ENCODE measurements around the gene TDRD7. TPM values are rescaled to one million over a fixed set of nuclear protein-coding genes. Genes with fewer than 3 reads are reported as not detected.
"Not testable (repeated sequence)": the region's sequence is repeated elsewhere in the genome, so short reads cannot be mapped to it uniquely, and the experiment has no call there.

The TDRD7 gene
- total RNA-seq, 4 donors from 2014 or later: 10.1 to 21.4 (median 18.6) TPM

DNA sequence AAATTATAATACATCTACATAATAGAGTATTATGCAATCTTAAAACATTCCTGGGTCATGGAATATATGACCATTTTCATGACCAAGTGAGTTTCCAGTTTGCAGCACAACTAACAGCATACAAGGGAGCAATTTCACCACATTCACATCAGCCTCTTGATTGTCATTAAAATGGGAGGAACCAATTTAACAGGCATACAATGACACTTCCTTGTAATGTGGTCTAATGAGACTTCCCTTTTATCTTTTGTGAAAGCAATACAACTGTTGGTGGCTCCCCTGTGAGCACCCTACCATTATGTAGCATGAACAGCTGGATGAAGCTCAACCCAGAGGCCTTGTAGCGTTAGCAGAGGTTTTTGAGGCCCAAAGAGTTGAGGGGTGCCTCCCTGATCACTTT lies 76.0 kb downstream of the TDRD7 start:
- Histone ChIP-seq H3K4me3 (no peak overlapping the region), H3K4me1 (peaks cover 0 to 24% (median 8%) of the 10 kb centered on the region in 3 donors), H3K27me3 (no peaks in the 10 kb centered on the region), H3K36me3 (peaks cover 0 to 36% of the 10 kb centered on the region in 2 donors), H3K9me3 (peaks cover 0 to 4% (median 0%) of the 10 kb centered on the region in 3 donors), H3K27ac (no peak overlapping the region)
- TF ChIP-seq POLR2A (IDR thresholded peaks at IDR 0.05): no peak
- no peak for TF ChIP-seq POLR2AphosphoS5 (IDR thresholded peaks at IDR 0.05)
- TF ChIP-seq EP300 (IDR thresholded peaks at IDR 0.05): no peak
- no peak for TF ChIP-seq CTCF (IDR thresholded peaks at IDR 0.05)
- WGBS, 2 donors (ENCODE audit: low coverage in 1 of 2): 100% methylated on average over 1 of the region's 1 CpG; no CpG with 5 or more reads in 1 of the 2 donors
- no peak for ATAC-seq

DNA sequence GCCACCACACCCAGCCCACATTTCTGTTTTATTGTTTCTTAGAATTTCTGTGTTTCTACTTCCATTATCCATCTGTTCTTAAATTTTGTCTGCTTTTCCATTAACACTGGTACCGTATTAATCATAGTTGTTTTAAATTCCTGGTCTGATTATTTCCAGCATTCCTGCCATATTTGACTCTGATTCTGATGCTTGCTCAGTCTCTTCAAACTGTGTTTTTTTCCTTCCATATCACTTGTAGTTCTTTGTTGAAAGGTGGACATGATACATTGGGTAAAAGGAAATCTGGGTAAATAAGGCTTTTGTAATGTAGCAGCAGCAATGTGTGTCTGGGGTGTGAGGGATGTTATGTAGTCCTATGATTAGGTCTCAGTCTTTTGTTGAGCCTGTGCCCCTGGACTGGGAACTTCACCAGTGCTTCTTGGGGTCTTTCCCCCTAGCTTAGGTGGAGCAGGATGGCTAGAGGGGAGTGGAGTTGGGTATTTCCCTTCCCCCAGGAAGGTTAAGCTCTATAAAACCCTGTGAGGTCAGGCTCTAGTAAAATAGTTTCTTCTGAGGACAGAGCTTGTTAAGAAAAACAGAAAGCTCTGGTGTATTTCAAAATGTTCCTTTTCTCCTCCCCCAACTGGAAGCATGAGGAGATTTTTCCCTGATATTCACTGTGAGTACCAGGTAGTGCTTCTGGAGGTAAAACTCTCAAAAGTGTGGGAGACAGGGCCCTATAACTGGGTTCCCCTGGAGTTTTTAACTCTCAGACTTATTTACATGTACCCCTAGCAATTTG lies 79.5 kb downstream of the TDRD7 start:
- WGBS, 2 donors (ENCODE audit: low coverage in 1 of 2): 29 to 59% methylated on average over 1 of the region's 1 CpG
- Histone ChIP-seq H3K27me3 (no peaks in the 10 kb centered on the region), H3K4me1 (peaks cover 0 to 16% (median 8%) of the 10 kb centered on the region in 3 donors), H3K27ac (peak overlapping the region; percentile 62 to 68 (median 65)), H3K4me3 (no peak overlapping the region), H3K9me3 (peaks cover 0 to 4% (median 0%) of the 10 kb centered on the region in 3 donors), H3K36me3 (peaks cover 0 to 41% of the 10 kb centered on the region in 2 donors)
- TF ChIP-seq POLR2A (IDR thresholded peaks at IDR 0.05) (no peak), EP300 (IDR thresholded peaks at IDR 0.05) (no peak), POLR2AphosphoS5 (IDR thresholded peaks at IDR 0.05) (no peak), CTCF (IDR thresholded peaks at IDR 0.05) (no peak)
- ATAC-seq: peak; percentile 39

DNA sequence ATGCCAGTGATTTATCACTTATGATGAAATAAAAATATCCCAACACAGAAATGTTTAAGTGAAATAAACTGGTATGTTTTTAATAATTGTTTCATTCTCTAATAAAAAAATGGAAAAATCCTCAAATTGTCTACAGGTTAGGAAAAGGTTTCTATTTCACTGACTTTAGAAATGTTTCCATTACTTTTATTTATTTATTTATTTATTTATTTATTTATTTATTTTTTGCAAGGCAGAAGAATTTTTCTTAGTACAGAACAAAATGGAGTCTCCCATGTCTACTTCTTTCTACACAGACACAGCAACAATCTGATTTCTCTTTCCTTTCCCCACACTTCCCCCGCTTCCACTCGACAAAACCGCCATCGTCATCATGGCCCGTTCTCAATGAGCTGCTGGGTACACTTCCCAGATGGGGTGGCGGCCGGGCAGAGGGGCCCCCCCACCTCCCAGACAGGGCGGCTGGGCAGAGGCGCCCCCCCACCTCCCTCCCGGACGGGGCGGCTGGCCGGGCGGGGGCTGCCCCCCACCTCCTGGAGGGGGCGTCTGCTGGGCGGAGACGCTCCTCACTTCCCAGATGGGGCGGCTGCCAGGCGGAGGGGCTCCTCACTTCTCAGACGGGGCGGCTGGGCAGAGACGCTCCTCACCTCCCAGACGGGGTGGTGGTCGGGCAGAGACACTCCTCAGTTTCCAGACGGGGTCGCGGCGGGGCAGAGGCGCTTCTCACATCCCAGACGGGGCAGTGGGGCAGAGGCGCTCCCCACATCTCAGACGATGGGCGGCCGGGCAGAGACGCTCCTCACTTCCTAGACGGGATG lies 85.9 kb downstream of the TDRD7 start:
- Histone ChIP-seq H3K36me3 (peaks cover 0 to 19% of the 10 kb centered on the region in 2 donors), H3K4me1 (peaks cover 0 to 24% (median 0%) of the 10 kb centered on the region in 3 donors)
- not testable (repeated sequence) for ATAC-seq, H3K27ac ChIP-seq, H3K4me3 ChIP-seq, H3K9me3 ChIP-seq, H3K27me3 ChIP-seq
- no CpG with 5 or more reads among the region's 36 CpGs for WGBS, 2 donors (ENCODE audit: low coverage in 1 of 2)

- H3K27ac ChIP-seq, H3K9me3 ChIP-seq, ATAC-seq, H3K27me3 ChIP-seq, H3K4me3 ChIP-seq: not testable (repeated sequence)
- H3K36me3 ChIP-seq: peaks cover 0 to 19% of the 10 kb centered on the region in 2 donors
- peaks cover 0 to 35% (median 2%) of the 10 kb centered on the region in 3 donors for H3K4me1 ChIP-seq
- WGBS, 2 donors (ENCODE audit: low coverage in 1 of 2): 70% methylated on average over 4 of the region's 5 CpGs; no CpG with 5 or more reads in 1 of the 2 donors
These were observed 87.0 kb downstream of the TDRD7 start for GRCh38 chr9:97498846-97499245.

- Histone ChIP-seq H3K4me1 (peaks cover 0 to 49% (median 12%) of the 10 kb centered on the region in 3 donors), H3K4me3 (no peak overlapping the region), H3K27ac (no peak overlapping the region), H3K27me3 (no peaks in the 10 kb centered on the region), H3K9me3 (no peaks in the 10 kb centered on the region), H3K36me3 (peaks cover 0 to 18% of the 10 kb centered on the region in 2 donors)
- no peak for TF ChIP-seq EP300 (IDR thresholded peaks at IDR 0.05)
- TF ChIP-seq POLR2AphosphoS5 (IDR thresholded peaks at IDR 0.05): no peak
- TF ChIP-seq CTCF (IDR thresholded peaks at IDR 0.05): no peak
- no peak for TF ChIP-seq POLR2A (IDR thresholded peaks at IDR 0.05)
- no peak for ATAC-seq
- WGBS, 2 donors (ENCODE audit: low coverage in 1 of 2): 62 to 73% methylated on average over 5 of the region's 5 CpGs
These were observed 88.4 kb downstream of the TDRD7 start for GRCh38 chr9:97500263-97500662.
